OCI-LY1 (cell line): ENCODE measurements around the gene ATIC.

Experiments used
- H2AFZ ChIP-seq: fragments of 200-600 bp; sonication (generic), shearing (Covaris generic); 2 replicates; pipeline ENCODE4 v1.6.0; 2014; ENCODE audit warnings: antibody characterized with exemption, mild to moderate bottlenecking, low read length
- H3F3A ChIP-seq: fragments of 200-600 bp; sonication (generic), shearing (Covaris generic); 2 replicates; pipeline ENCODE4 v1.6.0; 2014; ENCODE audit warnings: mild to moderate bottlenecking, antibody characterized with exemption, low read length, moderate library complexity; ENCODE audit not compliant: insufficient read depth
- H3K27ac ChIP-seq: fragments of 200-600 bp; sonication (generic); 2 replicates; pipeline ENCODE4 v1.5.1; 2014; ENCODE audit warnings: low read length, mixed run types, mild to moderate bottlenecking, low read depth; ENCODE audit not compliant: poor library complexity, severe bottlenecking
- H3K27me3 ChIP-seq: fragments of 200-600 bp; sonication (generic); 2 replicates; pipeline ENCODE4 v1.6.0; 2014; ENCODE audit warnings: antibody characterized with exemption, mild to moderate bottlenecking, low read length, moderate library complexity; ENCODE audit not compliant: insufficient read depth
- H3K36me3 ChIP-seq: fragments of 200-600 bp; sonication (generic); 2 replicates; pipeline ENCODE4 v1.6.1; 2014; ENCODE audit warnings: mild to moderate bottlenecking, antibody characterized with exemption, low read length, moderate library complexity, mixed read lengths; ENCODE audit not compliant: insufficient read depth
- H3K4me1 ChIP-seq: fragments of 200-600 bp; sonication (generic); 2 replicates; pipeline ENCODE4 v1.5.1; 2014; ENCODE audit warnings: mild to moderate bottlenecking, low read length, moderate library complexity; ENCODE audit not compliant: insufficient read depth, severe bottlenecking
- H3K4me2 ChIP-seq: fragments of 200-600 bp; sonication (generic), shearing (Covaris generic); 2 replicates; pipeline ENCODE4 v1.6.1; 2014; ENCODE audit warnings: low read length
- H3K4me3 ChIP-seq: fragments of 200-600 bp; sonication (generic); 2 replicates; pipeline ENCODE4 v1.5.1; 2014; ENCODE audit warnings: low read length, low read depth, mild to moderate bottlenecking, mixed read lengths; ENCODE audit not compliant: poor library complexity, severe bottlenecking
- H3K79me2 ChIP-seq: fragments of 200-600 bp; shearing (Covaris generic); 2 replicates; pipeline ENCODE4 v1.6.1; 2016; ENCODE audit warnings: mixed run types, low read length, mixed read lengths; ENCODE audit not compliant: insufficient read depth
- H3K9ac ChIP-seq: fragments of 200-600 bp; sonication (generic), shearing (Covaris generic); 2 replicates; pipeline ENCODE4 v1.6.1; 2014; ENCODE audit warnings: mild to moderate bottlenecking, low read length, mixed read lengths
- H3K9me2 ChIP-seq: fragments of 200-600 bp; sonication (generic), shearing (Covaris generic); 2 replicates; pipeline ENCODE4 v1.6.1; 2014; ENCODE audit warnings: low read depth, mild to moderate bottlenecking, low read length, mixed read lengths
- H3K9me3 ChIP-seq: fragments of 200-600 bp; shearing (Covaris generic); 2 replicates; pipeline ENCODE4 v1.6.1; 2014; ENCODE audit warnings: low read length, mixed read lengths
- H4K20me1 ChIP-seq: fragments of 200-600 bp; sonication (generic), shearing (Covaris generic); 2 replicates; pipeline ENCODE4 v1.6.0; 2016; ENCODE audit warnings: mild to moderate bottlenecking, low read length; ENCODE audit not compliant: insufficient read depth
- CTCF ChIP-seq: fragments of 200-600 bp; sonication (generic), shearing (Covaris generic); IDR thresholded peaks from 2 replicates; pipeline ENCODE4 v1.5.1; 2017; ENCODE audit warnings: mild to moderate bottlenecking, antibody characterized with exemption, low read length, moderate library complexity, mixed read lengths
- EZH2 ChIP-seq: fragments of 200-600 bp; sonication (generic), shearing (Covaris generic); IDR thresholded peaks from 2 replicates; pipeline ENCODE4 v1.8.0; 2017; ENCODE audit warnings: borderline replicate concordance, mixed run types, mild to moderate bottlenecking, antibody characterized with exemption, low read length, moderate library complexity, mixed read lengths

The ATIC gene

GRCh38 chr2:215360596-215360995 lies 48.7 kb downstream of the ATIC start:
- Histone ChIP-seq H3K27me3 (no peaks in the 10 kb centered on the region), H3K27ac (no peak overlapping the region), H3K4me3 (no peak overlapping the region), H3K4me1 (no peaks in the 10 kb centered on the region), H3K9me2 (no peaks in the 10 kb centered on the region), H3K4me2 (no peak overlapping the region), H3K9ac (no peak overlapping the region), H2AFZ (no peak overlapping the region), H3F3A (no peaks in the 10 kb centered on the region), H3K9me3 (no peaks in the 10 kb centered on the region), H3K79me2 (no peaks in the 10 kb centered on the region), H3K36me3 (peaks cover 56% of the 10 kb centered on the region), H4K20me1 (no peaks in the 10 kb centered on the region)
- TF ChIP-seq CTCF: no peak
- no peak for TF ChIP-seq EZH2

- no peaks in the 10 kb centered on the region for H3K27me3 ChIP-seq
- H3K4me3 ChIP-seq: no peak overlapping the region
- peaks cover 58% of the 10 kb centered on the region for H3K36me3 ChIP-seq
- H3K4me1 ChIP-seq: no peaks in the 10 kb centered on the region
- H3K9ac ChIP-seq: no peak overlapping the region
- no peaks in the 10 kb centered on the region for H3K9me3 ChIP-seq
- no peak for TF ChIP-seq CTCF
- TF ChIP-seq EZH2: no peak
- H2AFZ ChIP-seq: no peak overlapping the region
- H3F3A ChIP-seq: no peaks in the 10 kb centered on the region
- no peaks in the 10 kb centered on the region for H4K20me1 ChIP-seq
- no peak overlapping the region for H3K27ac ChIP-seq
- H3K4me2 ChIP-seq: no peak overlapping the region
- no peaks in the 10 kb centered on the region for H3K79me2 ChIP-seq
- no peaks in the 10 kb centered on the region for H3K9me2 ChIP-seq
Observed at GRCh38 chr2:215361211-215361875, 49.5 kb downstream of the ATIC start.

GRCh38 chr2:215361876-215362561 lies 50.2 kb downstream of the ATIC start:
- H3K4me1 ChIP-seq: no peaks in the 10 kb centered on the region
- H3K79me2 ChIP-seq: no peaks in the 10 kb centered on the region
- peaks cover 59% of the 10 kb centered on the region for H3K36me3 ChIP-seq
- no peaks in the 10 kb centered on the region for H4K20me1 ChIP-seq
- no peak overlapping the region for H2AFZ ChIP-seq
- no peak overlapping the region for H3K9ac ChIP-seq
- no peak overlapping the region for H3K4me2 ChIP-seq
- no peaks in the 10 kb centered on the region for H3K9me3 ChIP-seq
- H3K4me3 ChIP-seq: no peak overlapping the region
- no peaks in the 10 kb centered on the region for H3F3A ChIP-seq
- H3K9me2 ChIP-seq: no peaks in the 10 kb centered on the region
- TF ChIP-seq CTCF: no peak
- no peak for TF ChIP-seq EZH2
- H3K27me3 ChIP-seq: no peaks in the 10 kb centered on the region
- H3K27ac ChIP-seq: no peak overlapping the region
